HG03342 (cell line): Measurements from ENCODE around the gene ZNF208.
"Not testable (repeated sequence)": the region's sequence is repeated elsewhere in the genome, so short reads cannot be mapped to it uniquely, and the experiment has no call there.

ENCODE experiments used
- ATAC-seq: cut with Tn5 transposase; IDR thresholded peaks from one replicate; pipeline ENCODE4 v1.9.1; 2021; ENCODE audit warnings: mild to moderate bottlenecking, moderate library complexity; ENCODE audit not compliant: unreplicated experiment

ZNF208 gene

GRCh38 chr19:22010437-22011143 lies at the start of gene ZNF208:
ZNF208 (minus strand) TSS chr19:22010943; CDS start chr19:22010794, 149 bp downstream.
- ATAC-seq = not testable (repeated sequence)

GRCh38 chr19:22052644-22053013 lies 41.9 kb upstream of the ZNF208 start:
- no peak for ATAC-seq

GRCh38 chr19:22041151-22041550 lies 30.4 kb upstream of the ZNF208 start:
- ATAC-seq = not testable (repeated sequence)

- ATAC-seq = no peak
These were observed 19.9 kb upstream of the ZNF208 start for GRCh38 chr19:22030680-22031079.

GRCh38 chr19:22026687-22027086 lies 15.9 kb upstream of the ZNF208 start:
- ATAC-seq = no peak

- ATAC-seq = not testable (repeated sequence)
These were observed 14.8 kb upstream of the ZNF208 start for GRCh38 chr19:22025539-22025938.

- ATAC-seq = no peak
These were observed 40.3 kb downstream of the ZNF208 start for GRCh38 chr19:21970466-21970865.

- ATAC-seq = no peak
These were observed 63.0 kb downstream of the ZNF208 start for GRCh38 chr19:21947775-21948174.

GRCh38 chr19:21940684-21941083 lies 70.1 kb downstream of the ZNF208 start:
- no peak for ATAC-seq

- ATAC-seq = no peak
These were observed 76.2 kb downstream of the ZNF208 start for GRCh38 chr19:21934593-21934992.

- no peak for ATAC-seq
These were observed 76.6 kb downstream of the ZNF208 start for GRCh38 chr19:21934131-21934530.

- no peak for ATAC-seq
These were observed 88.5 kb downstream of the ZNF208 start for GRCh38 chr19:21922276-21922675.

GRCh38 chr19:21921691-21922180 lies 89.0 kb downstream of the ZNF208 start:
- no peak for ATAC-seq

GRCh38 chr19:21915411-21915810 lies 95.3 kb downstream of the ZNF208 start:
- ATAC-seq = no peak

GRCh38 chr19:21912654-21913053 lies 98.1 kb downstream of the ZNF208 start:
- no peak for ATAC-seq

GRCh38 chr19:21910318-21910717 lies 100.4 kb downstream of the ZNF208 start:
- ATAC-seq = no peak

- ATAC-seq = no peak
These were observed 102.7 kb downstream of the ZNF208 start for GRCh38 chr19:21908066-21908465.

- ATAC-seq = no peak
These were observed 103.2 kb downstream of the ZNF208 start for GRCh38 chr19:21907516-21907915.

GRCh38 chr19:21902571-21902970 lies 108.2 kb downstream of the ZNF208 start:
- ATAC-seq = no peak

- no peak for ATAC-seq
These were observed 108.9 kb downstream of the ZNF208 start for GRCh38 chr19:21901861-21902260.

- no peak for ATAC-seq
These were observed 110.3 kb downstream of the ZNF208 start for GRCh38 chr19:21900401-21900800.

GRCh38 chr19:21891086-21891485 lies 119.7 kb downstream of the ZNF208 start:
- ATAC-seq = no peak

- ATAC-seq = not testable (repeated sequence)
These were observed 120.7 kb downstream of the ZNF208 start for GRCh38 chr19:21890017-21890416.
